Measurements from ENCODE around the gene RFX2. TPM values are rescaled to one million over a fixed set of nuclear protein-coding genes. Genes with fewer than 3 reads are reported as not detected.
A peak's percentile ranks its signal among the peaks of the same experiment; 100 is the strongest.

The RFX2 gene
- total RNA-seq, 1 donor from 2014 or later: 3.2 TPM

DNA sequence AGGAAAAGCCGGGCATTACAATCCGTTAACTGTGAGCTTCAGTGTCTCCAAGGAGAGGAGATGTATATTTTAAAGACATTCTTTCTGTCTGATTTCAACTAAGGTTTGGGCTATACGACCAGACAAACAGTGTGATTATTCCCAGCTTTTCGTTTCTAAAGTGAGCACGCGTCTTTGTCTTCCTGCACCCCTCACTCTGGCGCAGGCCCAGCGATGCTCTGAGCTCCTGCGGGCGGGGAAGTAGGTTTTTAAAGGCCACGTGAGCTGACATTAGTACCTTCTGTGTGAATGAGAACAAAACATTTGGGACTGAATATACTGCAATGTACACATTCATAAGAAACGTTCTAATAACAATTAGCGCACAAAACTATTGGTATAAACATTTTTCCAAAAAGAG lies 117.1 kb downstream of the RFX2 start:
- no peaks in the 10 kb centered on the region for H3K36me3 ChIP-seq (ENCODE audit: insufficient read depth, low read length)
- H3K9me3 Mint-ChIP-seq (ENCODE audit: unreplicated experiment): no peaks in the 10 kb centered on the region
- H3K4me2 ChIP-seq (ENCODE audit: low read length): no peak overlapping the region
- no peaks in the 10 kb centered on the region for H3K27me3 ChIP-seq (ENCODE audit: insufficient read depth, low read length)
- H3K4me3 ChIP-seq (ENCODE audit: insufficient read depth, low read depth, low read length): no peak overlapping the region
- peaks cover 14% of the 10 kb centered on the region for H3K27me3 Mint-ChIP-seq (ENCODE audit: low read depth, unreplicated experiment)
- no peak for DNase-seq (ENCODE audit: low read depth)
- H3K4me1 ChIP-seq (ENCODE audit: insufficient read depth, low read length): no peaks in the 10 kb centered on the region
- H3K36me3 Mint-ChIP-seq (ENCODE audit: low read depth, unreplicated experiment): no peaks in the 10 kb centered on the region
- H4K20me1 ChIP-seq (ENCODE audit: insufficient read depth, low read length): no peaks in the 10 kb centered on the region
- H3K27ac Mint-ChIP-seq (ENCODE audit: unreplicated experiment): no peak overlapping the region
- no peak overlapping the region for H2AFZ ChIP-seq (ENCODE audit: low read depth, low read length)
- no peaks in the 10 kb centered on the region for H3K79me2 ChIP-seq (ENCODE audit: insufficient read depth, low read length)
- H3K4me1 Mint-ChIP-seq (ENCODE audit: low read depth, unreplicated experiment): peaks cover 4% of the 10 kb centered on the region
- FAIRE-seq: no peak
- TF ChIP-seq, protein P1, sequence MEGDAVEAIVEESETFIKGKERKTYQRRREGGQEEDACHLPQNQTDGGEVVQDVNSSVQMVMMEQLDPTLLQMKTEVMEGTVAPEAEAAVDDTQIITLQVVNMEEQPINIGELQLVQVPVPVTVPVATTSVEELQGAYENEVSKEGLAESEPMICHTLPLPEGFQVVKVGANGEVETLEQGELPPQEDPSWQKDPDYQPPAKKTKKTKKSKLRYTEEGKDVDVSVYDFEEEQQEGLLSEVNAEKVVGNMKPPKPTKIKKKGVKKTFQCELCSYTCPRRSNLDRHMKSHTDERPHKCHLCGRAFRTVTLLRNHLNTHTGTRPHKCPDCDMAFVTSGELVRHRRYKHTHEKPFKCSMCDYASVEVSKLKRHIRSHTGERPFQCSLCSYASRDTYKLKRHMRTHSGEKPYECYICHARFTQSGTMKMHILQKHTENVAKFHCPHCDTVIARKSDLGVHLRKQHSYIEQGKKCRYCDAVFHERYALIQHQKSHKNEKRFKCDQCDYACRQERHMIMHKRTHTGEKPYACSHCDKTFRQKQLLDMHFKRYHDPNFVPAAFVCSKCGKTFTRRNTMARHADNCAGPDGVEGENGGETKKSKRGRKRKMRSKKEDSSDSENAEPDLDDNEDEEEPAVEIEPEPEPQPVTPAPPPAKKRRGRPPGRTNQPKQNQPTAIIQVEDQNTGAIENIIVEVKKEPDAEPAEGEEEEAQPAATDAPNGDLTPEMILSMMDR (IDR thresholded peaks at IDR 0.05; ENCODE audit: insufficient read depth, low read depth, low read length): no peak
- no peak for TF ChIP-seq EZH2 (IDR thresholded peaks at IDR 0.05; ENCODE audit: insufficient read depth, low read length)
- H3K4me3 Mint-ChIP-seq (ENCODE audit: unreplicated experiment): no peak overlapping the region
- no peak overlapping the region for H3K27ac ChIP-seq (ENCODE audit: low read depth, low read length)
- no peak overlapping the region for H3K9ac ChIP-seq (ENCODE audit: low read length)
- no peaks in the 10 kb centered on the region for H3K9me3 ChIP-seq (ENCODE audit: insufficient read depth, low read depth, low read length)

DNA sequence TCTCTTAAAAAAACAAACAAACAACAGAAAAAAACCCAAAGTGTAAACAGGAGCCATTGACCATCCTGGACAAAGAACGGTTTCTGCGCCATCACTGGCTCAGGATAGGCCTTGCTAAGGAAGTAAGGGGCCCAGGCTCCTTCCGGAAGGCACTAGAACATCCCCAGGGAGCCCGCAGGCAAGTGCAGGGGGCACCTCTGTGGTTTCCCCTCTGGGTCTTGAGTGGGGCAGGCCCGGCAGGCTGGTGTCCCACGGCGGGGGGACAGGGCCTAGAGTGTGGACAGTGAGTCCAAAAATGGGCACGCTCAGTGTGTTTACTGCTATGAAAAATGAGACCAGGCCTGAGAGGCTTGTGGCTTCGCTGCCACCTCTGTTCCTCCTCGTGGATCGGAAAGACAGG lies 117.5 kb downstream of the RFX2 start:
- H3K4me1 ChIP-seq (ENCODE audit: insufficient read depth, low read length): peaks cover under 1% of the 10 kb centered on the region
- DNase-seq (ENCODE audit: low read depth) (no peak), FAIRE-seq (no peak)
- no peaks in the 10 kb centered on the region for H3K79me2 ChIP-seq (ENCODE audit: insufficient read depth, low read length)
- no peaks in the 10 kb centered on the region for H3K27me3 ChIP-seq (ENCODE audit: insufficient read depth, low read length)
- Mint-ChIP-seq H3K4me1 (ENCODE audit: low read depth, unreplicated experiment) (peaks cover 4% of the 10 kb centered on the region), H3K36me3 (ENCODE audit: low read depth, unreplicated experiment) (no peaks in the 10 kb centered on the region), H3K27me3 (ENCODE audit: low read depth, unreplicated experiment) (peaks cover 12% of the 10 kb centered on the region), H3K9me3 (ENCODE audit: unreplicated experiment) (no peaks in the 10 kb centered on the region), H3K4me3 (ENCODE audit: unreplicated experiment) (no peak overlapping the region), H3K27ac (ENCODE audit: unreplicated experiment) (no peak overlapping the region)
- no peaks in the 10 kb centered on the region for H3K9me3 ChIP-seq (ENCODE audit: insufficient read depth, low read depth, low read length)
- no peak overlapping the region for H3K4me3 ChIP-seq (ENCODE audit: insufficient read depth, low read depth, low read length)
- no peak overlapping the region for H3K9ac ChIP-seq (ENCODE audit: low read length)
- no peak overlapping the region for H3K27ac ChIP-seq (ENCODE audit: low read depth, low read length)
- no peak overlapping the region for H2AFZ ChIP-seq (ENCODE audit: low read depth, low read length)
- H3K4me2 ChIP-seq (ENCODE audit: low read length): no peak overlapping the region
- H3K36me3 ChIP-seq (ENCODE audit: insufficient read depth, low read length): no peaks in the 10 kb centered on the region
- TF ChIP-seq EZH2 (IDR thresholded peaks at IDR 0.05; ENCODE audit: insufficient read depth, low read length): no peak
- TF ChIP-seq, protein P1 (IDR thresholded peaks at IDR 0.05; ENCODE audit: insufficient read depth, low read depth, low read length): no peak
- H4K20me1 ChIP-seq (ENCODE audit: insufficient read depth, low read length): no peaks in the 10 kb centered on the region

DNA sequence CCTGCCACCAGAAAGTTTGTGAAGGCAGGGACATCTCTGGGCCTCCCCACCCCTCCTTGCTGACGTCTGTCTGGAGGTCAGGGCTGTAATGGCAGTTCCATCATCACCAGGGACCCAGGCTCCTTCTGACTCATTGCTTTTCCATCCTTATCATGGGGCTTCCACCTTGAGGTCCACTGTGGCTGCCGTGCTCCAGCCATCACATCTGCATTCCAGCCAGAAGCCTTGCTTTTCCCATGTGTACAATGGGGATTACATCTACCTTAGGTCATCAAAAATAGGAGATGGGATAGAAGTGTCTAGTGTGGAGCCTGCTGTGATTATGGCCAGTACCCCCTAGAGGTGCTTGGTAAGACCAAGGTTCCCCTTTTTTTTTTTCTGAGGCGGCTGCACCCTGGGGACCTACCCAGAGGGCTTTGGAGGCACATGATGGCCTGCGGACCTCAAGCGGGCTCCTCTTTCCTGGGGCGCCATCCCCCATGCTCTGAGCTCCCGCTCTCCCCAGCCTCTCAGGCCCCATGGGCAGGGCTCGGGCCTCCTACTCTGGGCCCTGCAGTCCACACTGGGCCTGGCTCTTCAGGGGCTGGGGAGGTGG lies 119.0 kb downstream of the RFX2 start:
- Mint-ChIP-seq H3K27ac (ENCODE audit: unreplicated experiment) (peak overlapping the region; percentile 69), H3K4me3 (ENCODE audit: unreplicated experiment) (no peak overlapping the region), H3K4me1 (ENCODE audit: low read depth, unreplicated experiment) (peaks cover 4% of the 10 kb centered on the region), H3K36me3 (ENCODE audit: low read depth, unreplicated experiment) (no peaks in the 10 kb centered on the region), H3K9me3 (ENCODE audit: unreplicated experiment) (no peaks in the 10 kb centered on the region), H3K27me3 (ENCODE audit: low read depth, unreplicated experiment) (peaks cover 5% of the 10 kb centered on the region)
- FAIRE-seq (no peak), DNase-seq (ENCODE audit: low read depth) (no peak)
- H4K20me1 ChIP-seq (ENCODE audit: insufficient read depth, low read length): no peaks in the 10 kb centered on the region
- no peak for TF ChIP-seq EZH2 (IDR thresholded peaks at IDR 0.05; ENCODE audit: insufficient read depth, low read length)
- TF ChIP-seq, protein P1 (IDR thresholded peaks at IDR 0.05; ENCODE audit: insufficient read depth, low read depth, low read length): no peak
- H2AFZ ChIP-seq (ENCODE audit: low read depth, low read length): no peak overlapping the region
- H3K4me1 ChIP-seq (ENCODE audit: insufficient read depth, low read length): peaks cover 4% of the 10 kb centered on the region
- no peaks in the 10 kb centered on the region for H3K79me2 ChIP-seq (ENCODE audit: insufficient read depth, low read length)
- H3K9ac ChIP-seq (ENCODE audit: low read length): no peak overlapping the region
- H3K4me3 ChIP-seq (ENCODE audit: insufficient read depth, low read depth, low read length): no peak overlapping the region
- H3K36me3 ChIP-seq (ENCODE audit: insufficient read depth, low read length): no peaks in the 10 kb centered on the region
- H3K9me3 ChIP-seq (ENCODE audit: insufficient read depth, low read depth, low read length): no peaks in the 10 kb centered on the region
- no peak overlapping the region for H3K27ac ChIP-seq (ENCODE audit: low read depth, low read length)
- H3K4me2 ChIP-seq (ENCODE audit: low read length): no peak overlapping the region
- H3K27me3 ChIP-seq (ENCODE audit: insufficient read depth, low read length): no peaks in the 10 kb centered on the region
